ENCODE results near the gene ITSN1. TPM values are rescaled to one million over a fixed set of nuclear protein-coding genes. Genes with fewer than 3 reads are reported as not detected.

Gene ITSN1
- total and polyA plus RNA-seq, 2 experiments from 2014 or later: 77.9 to 95.7 TPM

GRCh38 chr21:33839806-33840205 lies 197.5 kb downstream of the ITSN1 start (continued):
- TF ChIP-seq CTCF (conservative IDR thresholded peaks at IDR 0.05; ENCODE audit: low read depth in 2 of 2): no peak
- TF ChIP-seq ETS1 (IDR thresholded peaks at IDR 0.05): no peak
- TF ChIP-seq CREB1 (CRISPR knock-in tag; IDR thresholded peaks at IDR 0.05; ENCODE audit: low read depth): no peak
- no peak for TF ChIP-seq ZNF114 (CRISPR knock-in tag; IDR thresholded peaks at IDR 0.05)
- no peak for TF ChIP-seq STAT1 (IDR thresholded peaks at IDR 0.05; ENCODE audit: unreplicated experiment)
- no peak for TF ChIP-seq REST (IDR thresholded peaks at IDR 0.05; ENCODE audit: unreplicated experiment)

- H3K4me2 ChIP-seq: no peak overlapping the region
- H4K20me1 ChIP-seq (replicated peaks; ENCODE audit: insufficient read depth): 0 out of 2 replicates have a peak, but pooled peaks cover 9% of the 10 kb centered on the region
- H3K27ac Mint-ChIP-seq: no peak overlapping the region
- no peaks in the 10 kb centered on the region for H3K36me3 ChIP-seq (ENCODE audit: insufficient read depth)
- H2AFZ ChIP-seq: no peak overlapping the region
- H3F3A ChIP-seq (replicated peaks; ENCODE audit: low read depth): no peaks in the 10 kb centered on the region
- peaks cover 30% of the 10 kb centered on the region for H3K36me3 Mint-ChIP-seq (ENCODE audit: low read depth)
- DNase-seq (ENCODE audit: low spot score) (no peak), ATAC-seq (no peak)
- no peaks in the 10 kb centered on the region for H3K27me3 ChIP-seq (ENCODE audit: insufficient read depth)
- H3K27ac ChIP-seq (ENCODE audit: low read depth): peak overlapping the region; percentile 33; the same call in 1 of the 2 replicates
- H3K9me3 Mint-ChIP-seq: no peaks in the 10 kb centered on the region
- no peak overlapping the region for H3K4me3 ChIP-seq
- peaks cover 11% of the 10 kb centered on the region for H3K27me3 Mint-ChIP-seq (ENCODE audit: insufficient read depth, low read depth, poor library complexity)
- no peaks in the 10 kb centered on the region for H3K79me2 ChIP-seq (replicated peaks; ENCODE audit: insufficient read depth)
- H3K4me1 ChIP-seq (ENCODE audit: insufficient read depth): no peaks in the 10 kb centered on the region
- no peak overlapping the region for H3K4me3 Mint-ChIP-seq
- H3K4me1 Mint-ChIP-seq: peaks cover 9% of the 10 kb centered on the region
- H3K9me2 ChIP-seq (ENCODE audit: insufficient read depth): no peaks in the 10 kb centered on the region
- TF ChIP-seq STAT1 (IDR thresholded peaks at IDR 0.05; ENCODE audit: unreplicated experiment) (no peak), ZNF462 (CRISPR knock-in tag; IDR thresholded peaks at IDR 0.05) (no peak), EZH2phosphoT487 (IDR thresholded peaks at IDR 0.05; ENCODE audit: unreplicated experiment) (no peak), ETS1 (IDR thresholded peaks at IDR 0.05) (no peak), NANOG (IDR thresholded peaks at IDR 0.05; ENCODE audit: borderline replicate concordance) (no peak)
These were observed 198.5 kb downstream of the ITSN1 start for GRCh38 chr21:33840771-33841170.
